Measurements from ENCODE around the gene PDXP. TPM values are rescaled to one million over a fixed set of nuclear protein-coding genes. Genes with fewer than 3 reads are reported as not detected.
"Not testable (repeated sequence)": the region's sequence is repeated elsewhere in the genome, so short reads cannot be mapped to it uniquely, and the experiment has no call there.

The PDXP gene
- total RNA-seq, 1 experiment from 2014 or later, result 10.5 TPM

- DNase-seq (ENCODE audit: unreplicated experiment), result no peak
- BruUV-seq (replicated peaks), result no TSS peak
- CTCF ChIA-PET, result interaction anchor here (0.6 to 0.7 kb wide), 2 partner anchors 14 to 24 kb away, joined by 3 read pairs; no protein-coding TSS in a partner anchor
- Mint-ChIP-seq H3K36me3 (ENCODE audit: insufficient read depth, unreplicated experiment) (peaks cover 59% of the 10 kb centered on the region), H3K4me3 (ENCODE audit: unreplicated experiment) (no peak overlapping the region), H3K9me3 (ENCODE audit: unreplicated experiment) (no peaks in the 10 kb centered on the region), H3K4me1 (ENCODE audit: insufficient read depth, unreplicated experiment) (peaks cover 22% of the 10 kb centered on the region), H3K27ac (ENCODE audit: low read depth, unreplicated experiment) (no peak overlapping the region), H3K27me3 (ENCODE audit: insufficient read depth, unreplicated experiment) (no peaks in the 10 kb centered on the region)
- intact Hi-C loops (cut with micrococcal nuclease), result no loop called here
- POLR2A ChIA-PET, result interaction anchor here (0.6 to 1.1 kb wide), 3 partner anchors 13 to 82 kb away, joined by 3 read pairs; no protein-coding TSS in a partner anchor
- TF ChIP-seq, protein P1, sequence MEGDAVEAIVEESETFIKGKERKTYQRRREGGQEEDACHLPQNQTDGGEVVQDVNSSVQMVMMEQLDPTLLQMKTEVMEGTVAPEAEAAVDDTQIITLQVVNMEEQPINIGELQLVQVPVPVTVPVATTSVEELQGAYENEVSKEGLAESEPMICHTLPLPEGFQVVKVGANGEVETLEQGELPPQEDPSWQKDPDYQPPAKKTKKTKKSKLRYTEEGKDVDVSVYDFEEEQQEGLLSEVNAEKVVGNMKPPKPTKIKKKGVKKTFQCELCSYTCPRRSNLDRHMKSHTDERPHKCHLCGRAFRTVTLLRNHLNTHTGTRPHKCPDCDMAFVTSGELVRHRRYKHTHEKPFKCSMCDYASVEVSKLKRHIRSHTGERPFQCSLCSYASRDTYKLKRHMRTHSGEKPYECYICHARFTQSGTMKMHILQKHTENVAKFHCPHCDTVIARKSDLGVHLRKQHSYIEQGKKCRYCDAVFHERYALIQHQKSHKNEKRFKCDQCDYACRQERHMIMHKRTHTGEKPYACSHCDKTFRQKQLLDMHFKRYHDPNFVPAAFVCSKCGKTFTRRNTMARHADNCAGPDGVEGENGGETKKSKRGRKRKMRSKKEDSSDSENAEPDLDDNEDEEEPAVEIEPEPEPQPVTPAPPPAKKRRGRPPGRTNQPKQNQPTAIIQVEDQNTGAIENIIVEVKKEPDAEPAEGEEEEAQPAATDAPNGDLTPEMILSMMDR (IDR thresholded peaks at IDR 0.05; ENCODE audit: unreplicated experiment), result no peak
Observed at GRCh38 chr22:37692627-37693285, 34.2 kb downstream of the PDXP start.

DNA sequence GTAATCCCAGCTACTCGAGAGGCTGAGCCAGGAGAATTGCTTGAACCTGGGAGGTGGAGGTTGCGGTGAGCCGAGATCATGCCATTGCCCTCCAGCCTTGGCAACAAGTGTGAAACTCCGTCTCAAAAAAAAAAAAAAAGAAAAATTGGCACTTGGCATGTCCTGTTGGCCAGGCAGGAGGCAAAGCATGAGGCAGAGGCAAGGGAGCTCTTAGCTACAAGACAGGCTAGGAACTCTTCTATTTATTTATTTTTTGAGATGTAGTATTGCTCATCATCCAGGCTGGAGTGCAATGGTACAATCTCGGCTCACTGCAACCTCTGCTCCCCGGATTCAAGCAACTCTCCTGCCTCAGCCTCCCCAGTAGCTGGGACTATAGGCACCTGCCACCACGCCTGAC lies 35.6 kb downstream of the PDXP start:
- CTCF ChIA-PET, result interaction anchor here (0.7 to 1.6 kb wide), 3 partner anchors 9 to 156 kb away, joined by 3 to 5 read pairs (median 4); no protein-coding TSS in a partner anchor
- peaks cover 12% of the 10 kb centered on the region for H3K4me1 Mint-ChIP-seq (ENCODE audit: insufficient read depth, unreplicated experiment)
- H3K4me3 Mint-ChIP-seq (ENCODE audit: unreplicated experiment); BruUV-seq (replicated peaks); H3K27ac Mint-ChIP-seq (ENCODE audit: low read depth, unreplicated experiment); DNase-seq (ENCODE audit: unreplicated experiment); H3K27me3 Mint-ChIP-seq (ENCODE audit: insufficient read depth, unreplicated experiment); intact Hi-C loops (cut with micrococcal nuclease); H3K9me3 Mint-ChIP-seq (ENCODE audit: unreplicated experiment): not testable (repeated sequence)
- H3K36me3 Mint-ChIP-seq (ENCODE audit: insufficient read depth, unreplicated experiment), result peaks cover 47% of the 10 kb centered on the region
- POLR2A ChIA-PET, result interaction anchor here (0.6 kb wide), 1 partner anchor 253 kb away, joined by 4 read pairs; no protein-coding TSS in a partner anchor

GRCh38 chr22:37696260-37696656 lies 37.7 kb downstream of the PDXP start:
- BruUV-seq (replicated peaks); H3K4me3 Mint-ChIP-seq (ENCODE audit: unreplicated experiment); H3K4me1 Mint-ChIP-seq (ENCODE audit: insufficient read depth, unreplicated experiment); H3K27ac Mint-ChIP-seq (ENCODE audit: low read depth, unreplicated experiment); DNase-seq (ENCODE audit: unreplicated experiment); H3K27me3 Mint-ChIP-seq (ENCODE audit: insufficient read depth, unreplicated experiment); intact Hi-C loops (cut with micrococcal nuclease); H3K9me3 Mint-ChIP-seq (ENCODE audit: unreplicated experiment): not testable (repeated sequence)
- ChIA-PET CTCF (interaction anchor here (0.7 to 1.0 kb wide), 2 partner anchors 14 to 55 kb away, joined by 3 to 4 read pairs; no protein-coding TSS in a partner anchor), POLR2A (interaction anchor here (0.6 to 1.8 kb wide), 4 partner anchors 15 to 57 kb away, joined by 3 to 5 read pairs (median 3); no protein-coding TSS in a partner anchor)
- peaks cover 31% of the 10 kb centered on the region for H3K36me3 Mint-ChIP-seq (ENCODE audit: insufficient read depth, unreplicated experiment)

DNA sequence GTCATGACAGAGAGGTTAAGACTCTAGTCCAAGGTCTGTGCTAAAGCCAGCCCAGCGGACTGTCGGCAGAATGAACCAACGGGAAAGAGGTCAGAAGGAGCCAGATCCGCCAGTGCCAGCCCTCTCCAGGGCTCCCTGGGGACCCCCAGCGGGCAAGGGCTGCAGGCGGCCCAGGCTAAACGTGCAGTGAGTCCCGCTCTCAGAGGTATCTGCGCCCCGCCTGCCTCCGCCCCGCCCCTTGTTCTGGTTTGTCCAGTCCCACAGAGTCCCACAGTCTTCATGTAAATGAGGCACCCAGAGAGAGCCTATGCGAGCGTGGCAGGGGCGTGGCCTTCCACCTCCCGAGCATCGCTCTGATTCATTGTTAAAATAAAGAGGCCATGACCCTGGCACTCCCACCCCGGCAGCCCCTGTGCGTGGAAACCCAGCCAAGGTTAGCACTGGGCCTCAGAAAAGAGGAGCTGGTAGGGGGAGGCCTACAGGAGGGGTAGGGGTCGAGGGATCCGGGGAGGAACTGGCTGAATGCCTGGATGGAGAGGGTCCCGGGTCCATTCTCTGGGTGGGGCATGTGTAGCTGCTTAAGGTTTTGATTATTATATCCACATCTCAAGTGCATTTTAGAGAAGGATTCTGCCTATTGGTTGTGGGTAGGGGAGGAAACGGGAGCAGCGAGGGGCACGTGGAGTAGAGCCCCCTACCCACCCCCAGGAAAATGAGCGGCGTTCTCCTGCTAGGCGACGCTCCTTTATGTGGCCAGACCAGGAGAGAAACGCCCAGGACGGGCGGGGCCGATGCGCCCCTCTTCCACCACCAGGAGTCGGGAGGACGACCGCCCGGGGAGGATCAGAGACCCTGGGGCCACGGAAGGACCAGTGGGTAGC lies 38.4 kb downstream of the PDXP start, which contains the start of gene TRIOBP:
TRIOBP (plus strand) TSS at position 392 of the 881 bp plus-strand sequence. CDS start 4,318 bp downstream, outside the sequence.
- Mint-ChIP-seq H3K4me1 (ENCODE audit: insufficient read depth, unreplicated experiment) (peaks cover 7% of the 10 kb centered on the region), H3K27ac (ENCODE audit: low read depth, unreplicated experiment) (no peak within 1 kb of the TSS), H3K9me3 (ENCODE audit: unreplicated experiment) (no peaks in the 10 kb centered on the region), H3K27me3 (ENCODE audit: insufficient read depth, unreplicated experiment) (no peaks in the 10 kb centered on the region), H3K4me3 (ENCODE audit: unreplicated experiment) (no peak within 1 kb of the TSS), H3K36me3 (ENCODE audit: insufficient read depth, unreplicated experiment) (peaks cover 25% of the 10 kb centered on the region)
- ChIA-PET POLR2A (interaction anchor here (1.0 to 1.8 kb wide), 2 partner anchors 45 to 56 kb away, joined by 3 to 5 read pairs; no protein-coding TSS in a partner anchor), CTCF (interaction anchor here (0.7 to 1.0 kb wide), 2 partner anchors 14 to 330 kb away, joined by 3 to 4 read pairs; no protein-coding TSS in a partner anchor)
- peak; percentile 97 for DNase-seq (ENCODE audit: unreplicated experiment)
- TF ChIP-seq, protein P1 (IDR thresholded peaks at IDR 0.05; ENCODE audit: unreplicated experiment), result no peak
- intact Hi-C loops (cut with micrococcal nuclease), result no loop called here
- no TSS peak for BruUV-seq (replicated peaks)
